Measurements from ENCODE around the gene SUGP2. TPM values are rescaled to one million over a fixed set of nuclear protein-coding genes. Genes with fewer than 3 reads are reported as not detected.
A peak's percentile ranks its signal among the peaks of the same experiment; 100 is the strongest.

SUGP2 gene
- total and polyA plus RNA-seq, 9 of the 15 experiments (the other 6 are each of a cell fraction or from before 2014, with no cell fraction given): 13.1 to 101 (median 63.1) TPM

GRCh38 chr19:19062454-19063182, 29.3 kb upstream of the SUGP2 start (continued):
- TF ChIP-seq, protein P1, sequence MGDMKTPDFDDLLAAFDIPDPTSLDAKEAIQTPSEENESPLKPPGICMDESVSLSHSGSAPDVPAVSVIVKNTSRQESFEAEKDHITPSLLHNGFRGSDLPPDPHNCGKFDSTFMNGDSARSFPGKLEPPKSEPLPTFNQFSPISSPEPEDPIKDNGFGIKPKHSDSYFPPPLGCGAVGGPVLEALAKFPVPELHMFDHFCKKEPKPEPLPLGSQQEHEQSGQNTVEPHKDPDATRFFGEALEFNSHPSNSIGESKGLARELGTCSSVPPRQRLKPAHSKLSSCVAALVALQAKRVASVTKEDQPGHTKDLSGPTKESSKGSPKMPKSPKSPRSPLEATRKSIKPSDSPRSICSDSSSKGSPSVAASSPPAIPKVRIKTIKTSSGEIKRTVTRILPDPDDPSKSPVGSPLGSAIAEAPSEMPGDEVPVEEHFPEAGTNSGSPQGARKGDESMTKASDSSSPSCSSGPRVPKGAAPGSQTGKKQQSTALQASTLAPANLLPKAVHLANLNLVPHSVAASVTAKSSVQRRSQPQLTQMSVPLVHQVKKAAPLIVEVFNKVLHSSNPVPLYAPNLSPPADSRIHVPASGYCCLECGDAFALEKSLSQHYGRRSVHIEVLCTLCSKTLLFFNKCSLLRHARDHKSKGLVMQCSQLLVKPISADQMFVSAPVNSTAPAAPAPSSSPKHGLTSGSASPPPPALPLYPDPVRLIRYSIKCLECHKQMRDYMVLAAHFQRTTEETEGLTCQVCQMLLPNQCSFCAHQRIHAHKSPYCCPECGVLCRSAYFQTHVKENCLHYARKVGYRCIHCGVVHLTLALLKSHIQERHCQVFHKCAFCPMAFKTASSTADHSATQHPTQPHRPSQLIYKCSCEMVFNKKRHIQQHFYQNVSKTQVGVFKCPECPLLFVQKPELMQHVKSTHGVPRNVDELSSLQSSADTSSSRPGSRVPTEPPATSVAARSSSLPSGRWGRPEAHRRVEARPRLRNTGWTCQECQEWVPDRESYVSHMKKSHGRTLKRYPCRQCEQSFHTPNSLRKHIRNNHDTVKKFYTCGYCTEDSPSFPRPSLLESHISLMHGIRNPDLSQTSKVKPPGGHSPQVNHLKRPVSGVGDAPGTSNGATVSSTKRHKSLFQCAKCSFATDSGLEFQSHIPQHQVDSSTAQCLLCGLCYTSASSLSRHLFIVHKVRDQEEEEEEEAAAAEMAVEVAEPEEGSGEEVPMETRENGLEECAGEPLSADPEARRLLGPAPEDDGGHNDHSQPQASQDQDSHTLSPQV (IDR thresholded peaks at IDR 0.05): peak; percentile 84
- TF ChIP-seq MTA2 (IDR thresholded peaks at IDR 0.05; ENCODE audit: low read depth) (no peak), MCM5 (IDR thresholded peaks at IDR 0.05; ENCODE audit: low read depth) (no peak), MIER1 (IDR thresholded peaks at IDR 0.05; ENCODE audit: low read depth) (no peak), BCLAF1 (IDR thresholded peaks at IDR 0.05; ENCODE audit: borderline replicate concordance in 1 of 2, control insufficient read depth in 1 of 2, low read depth in 2 of 2, low read length in 1 of 2) (0 out of 4 replicates have a peak, but pooled peaks of 1 of the 2 experiments have one; percentile 41), ZNF696 (CRISPR knock-in tag; conservative IDR thresholded peaks at IDR 0.05) (no peak), ZNF408 (CRISPR knock-in tag; IDR thresholded peaks at IDR 0.05; ENCODE audit: low read depth) (no peak), CBX8 (IDR thresholded peaks at IDR 0.05; ENCODE audit: borderline replicate concordance, extremely low read depth, low read depth, low read length, poor library complexity, severe bottlenecking) (no peak), KLF13 (tag; IDR thresholded peaks at IDR 0.05; ENCODE audit: borderline replicate concordance, low read depth) (no peak), POLR2B (IDR thresholded peaks at IDR 0.05; ENCODE audit: low read depth, partially characterized antibody) (no peak), USF1 (CRISPR knock-in tag; IDR thresholded peaks at IDR 0.05) (no peak; the same call in 1 of the 2 replicates)
- TF ChIP-seq, protein P2, sequence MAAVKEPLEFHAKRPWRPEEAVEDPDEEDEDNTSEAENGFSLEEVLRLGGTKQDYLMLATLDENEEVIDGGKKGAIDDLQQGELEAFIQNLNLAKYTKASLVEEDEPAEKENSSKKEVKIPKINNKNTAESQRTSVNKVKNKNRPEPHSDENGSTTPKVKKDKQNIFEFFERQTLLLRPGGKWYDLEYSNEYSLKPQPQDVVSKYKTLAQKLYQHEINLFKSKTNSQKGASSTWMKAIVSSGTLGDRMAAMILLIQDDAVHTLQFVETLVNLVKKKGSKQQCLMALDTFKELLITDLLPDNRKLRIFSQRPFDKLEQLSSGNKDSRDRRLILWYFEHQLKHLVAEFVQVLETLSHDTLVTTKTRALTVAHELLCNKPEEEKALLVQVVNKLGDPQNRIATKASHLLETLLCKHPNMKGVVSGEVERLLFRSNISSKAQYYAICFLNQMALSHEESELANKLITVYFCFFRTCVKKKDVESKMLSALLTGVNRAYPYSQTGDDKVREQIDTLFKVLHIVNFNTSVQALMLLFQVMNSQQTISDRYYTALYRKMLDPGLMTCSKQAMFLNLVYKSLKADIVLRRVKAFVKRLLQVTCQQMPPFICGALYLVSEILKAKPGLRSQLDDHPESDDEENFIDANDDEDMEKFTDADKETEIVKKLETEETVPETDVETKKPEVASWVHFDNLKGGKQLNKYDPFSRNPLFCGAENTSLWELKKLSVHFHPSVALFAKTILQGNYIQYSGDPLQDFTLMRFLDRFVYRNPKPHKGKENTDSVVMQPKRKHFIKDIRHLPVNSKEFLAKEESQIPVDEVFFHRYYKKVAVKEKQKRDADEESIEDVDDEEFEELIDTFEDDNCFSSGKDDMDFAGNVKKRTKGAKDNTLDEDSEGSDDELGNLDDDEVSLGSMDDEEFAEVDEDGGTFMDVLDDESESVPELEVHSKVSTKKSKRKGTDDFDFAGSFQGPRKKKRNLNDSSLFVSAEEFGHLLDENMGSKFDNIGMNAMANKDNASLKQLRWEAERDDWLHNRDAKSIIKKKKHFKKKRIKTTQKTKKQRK (IDR thresholded peaks at IDR 0.05; ENCODE audit: borderline replicate concordance, low read depth, low read length): no peak

Measured in K562 (cell line).